Measurements from ENCODE around the gene GALNT18.

Gene GALNT18

DNA sequence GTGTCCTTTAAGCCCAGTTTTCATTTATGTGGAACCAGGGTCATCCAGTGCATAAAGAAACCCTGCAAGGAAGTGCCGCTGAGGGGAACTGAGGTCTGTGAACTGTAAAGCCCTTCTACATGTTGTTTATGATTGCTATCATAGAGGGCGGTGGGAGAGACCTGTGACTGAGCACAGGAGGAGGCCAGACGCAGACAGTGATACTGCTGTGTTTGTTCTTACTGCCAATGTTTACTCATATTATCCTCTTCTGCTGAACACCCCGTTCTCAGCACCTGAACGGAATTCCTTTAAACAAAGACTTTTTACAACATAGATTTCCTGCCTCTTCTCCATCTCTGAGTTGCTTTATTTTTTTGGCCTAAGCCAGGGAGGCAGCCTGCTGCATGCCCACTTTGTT lies 967 bp upstream of the GALNT18 start:
- no peak for DNase-seq

DNA sequence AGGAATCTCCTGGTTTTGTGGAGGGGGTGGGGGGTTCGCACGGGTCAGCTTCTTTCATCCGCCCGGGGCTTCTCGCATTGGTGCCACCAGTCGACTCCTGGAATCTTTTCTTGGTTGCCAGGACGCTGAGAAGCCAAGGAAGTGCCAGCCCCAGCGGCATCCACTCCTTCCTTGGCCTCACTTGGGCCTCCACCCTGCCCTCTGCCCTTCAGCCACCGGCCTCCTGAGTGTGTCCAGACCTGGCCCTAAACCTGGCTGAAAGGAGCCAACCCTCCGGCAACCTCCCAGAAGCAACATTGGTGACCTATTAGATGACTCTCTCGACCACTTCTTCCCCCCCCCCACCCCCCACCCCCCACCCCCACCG lies 518 bp upstream of the GALNT18 start:
- DNase-seq, result no peak

DNA sequence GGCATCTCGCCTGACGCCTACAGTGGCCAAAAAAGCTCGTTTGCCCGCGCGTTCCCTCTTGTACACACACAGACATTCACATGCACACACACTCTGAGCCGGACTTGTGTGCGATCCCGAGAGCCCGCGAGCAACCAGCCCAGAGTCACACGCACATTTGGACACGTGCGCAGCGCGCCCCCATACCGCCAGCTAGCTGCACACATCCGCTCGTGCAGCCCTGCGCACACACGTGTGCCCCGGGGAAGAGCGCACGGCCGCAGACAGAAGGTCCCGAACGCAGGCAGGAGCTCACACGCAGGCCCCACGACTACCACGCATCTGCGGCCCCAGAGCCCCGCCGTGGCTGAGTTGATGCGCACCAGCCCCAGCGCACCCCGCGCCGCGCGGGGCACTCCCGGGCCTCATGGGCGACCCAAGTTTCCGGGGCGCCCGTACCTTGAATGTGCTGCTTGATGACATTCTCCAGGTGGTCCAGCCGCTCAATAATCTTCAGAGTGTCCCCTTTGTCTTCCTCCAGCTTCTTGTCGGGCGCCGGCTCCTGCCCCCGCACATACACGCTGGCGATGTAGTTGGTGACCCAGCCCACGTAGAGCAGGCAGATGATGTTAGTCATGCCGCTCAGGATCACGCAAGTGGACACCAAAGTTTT lies 758 bp downstream of the GALNT18 start:
- DNase-seq, result no peak

DNA sequence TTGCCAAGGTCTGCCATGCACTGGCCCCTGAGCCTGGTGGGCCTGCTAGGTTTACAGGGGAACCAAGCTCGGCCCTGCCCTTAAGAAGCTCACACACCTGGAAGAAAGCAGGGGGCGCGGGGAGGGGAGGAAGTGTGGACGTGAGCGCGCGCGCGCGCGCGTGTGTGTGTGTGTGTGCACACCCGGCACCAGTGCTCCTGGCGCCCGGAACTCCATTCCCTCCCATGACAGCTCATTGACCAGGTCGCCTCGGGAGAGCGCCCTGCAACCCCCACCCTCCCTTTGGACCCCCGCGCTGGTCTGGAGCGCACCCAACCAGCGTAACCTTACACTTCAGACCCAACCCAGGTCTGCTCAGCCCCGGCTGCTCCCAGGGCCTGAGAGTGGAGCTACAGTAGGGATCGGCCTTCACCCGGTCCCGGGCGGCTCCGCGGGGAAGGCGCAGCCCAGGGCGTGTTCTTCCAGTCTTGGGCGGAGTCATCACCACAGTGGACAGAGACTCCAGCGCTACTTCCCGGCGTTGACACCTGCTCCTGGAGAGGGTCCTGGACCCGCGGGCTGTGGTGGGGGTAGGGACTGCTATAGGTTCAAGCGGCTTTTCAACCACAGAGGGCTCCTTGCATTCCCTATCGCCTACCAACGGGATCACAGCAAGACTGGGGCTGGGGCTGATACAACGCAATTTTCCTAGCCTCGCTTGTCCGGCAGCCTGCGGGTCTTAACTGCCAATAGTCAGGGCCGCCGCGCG lies 1.5 kb downstream of the GALNT18 start:
- no peak for DNase-seq

DNA sequence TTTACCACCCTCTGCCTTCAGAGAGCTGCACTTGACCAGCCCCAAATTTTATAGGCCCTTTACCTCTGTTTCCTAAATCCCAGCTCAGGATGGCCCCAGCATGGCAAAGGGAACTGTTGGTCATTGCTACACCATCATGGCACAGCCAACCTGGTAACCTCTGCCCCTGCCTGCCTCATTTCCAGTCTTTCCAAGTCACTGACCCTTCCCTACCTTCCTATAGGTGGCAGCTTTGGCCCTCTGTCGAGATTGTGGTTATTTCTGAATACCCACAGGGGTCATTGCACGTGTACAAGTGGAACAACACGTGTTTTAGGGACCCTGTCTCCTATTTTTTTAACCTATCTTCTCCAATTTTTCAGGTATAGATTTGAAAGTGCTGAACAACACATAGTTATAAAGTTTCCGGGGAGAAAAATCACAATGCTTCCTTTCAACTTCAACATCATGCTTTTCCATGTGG lies 2.8 kb downstream of the GALNT18 start:
- no peak for DNase-seq

DNA sequence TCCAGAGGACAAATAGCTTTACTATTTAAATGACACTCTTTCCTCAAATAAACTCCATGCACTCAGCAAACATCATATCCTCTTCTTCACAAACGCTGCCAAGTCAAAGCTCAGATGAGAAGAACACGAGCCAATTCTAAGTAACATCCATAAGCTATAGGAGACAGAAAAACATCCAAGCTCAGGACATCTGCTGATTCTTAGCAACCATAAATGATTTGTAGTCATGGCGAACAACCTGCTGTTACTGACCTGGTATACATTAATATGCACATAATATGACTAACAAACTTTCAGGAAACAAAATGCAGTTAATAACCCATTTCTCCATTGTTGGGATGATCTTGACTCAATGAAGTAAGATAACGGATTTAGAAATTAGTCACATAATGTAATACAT lies 6.7 kb downstream of the GALNT18 start:
- no peak for DNase-seq

DNA sequence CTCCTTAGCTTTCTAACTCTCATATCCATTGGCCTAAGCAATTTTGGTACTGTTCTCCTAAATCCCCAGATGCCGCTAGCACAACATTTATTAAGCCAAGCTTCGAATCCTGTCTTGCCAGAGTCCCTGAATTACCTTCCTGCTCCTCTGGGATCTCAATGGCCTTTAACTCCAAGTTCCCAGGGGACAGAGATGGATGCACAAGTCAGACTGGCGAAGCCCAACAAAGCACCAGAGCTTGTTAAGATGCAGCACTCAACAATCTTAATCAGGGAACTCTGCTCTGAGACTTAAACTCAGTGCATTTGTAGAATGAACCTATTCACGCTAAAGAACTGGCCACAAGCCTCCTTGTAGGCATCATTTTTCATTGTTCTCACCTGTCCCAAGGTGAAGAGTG lies 9.4 kb downstream of the GALNT18 start:
- no peak for DNase-seq

DNA sequence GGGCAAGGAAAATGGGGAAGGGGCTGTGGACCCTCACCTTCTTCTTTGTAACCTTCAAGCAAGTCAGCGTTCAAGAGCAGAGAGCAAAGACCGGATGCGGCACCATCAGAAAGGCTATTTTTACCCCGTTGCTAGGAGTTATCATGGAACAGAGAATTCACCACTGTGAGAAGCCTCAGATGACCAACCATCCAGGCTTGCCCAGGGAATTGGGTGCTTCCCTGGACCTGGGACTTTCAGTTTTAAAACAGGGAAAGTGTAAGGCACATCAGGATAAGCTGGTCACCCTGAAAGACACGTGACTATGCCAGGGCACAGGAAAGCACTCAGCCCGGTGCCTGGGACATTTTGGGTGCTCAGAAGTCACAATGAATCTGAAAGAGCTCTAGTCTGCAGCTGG lies 10.4 kb downstream of the GALNT18 start:
- DNase-seq, result no peak

DNA sequence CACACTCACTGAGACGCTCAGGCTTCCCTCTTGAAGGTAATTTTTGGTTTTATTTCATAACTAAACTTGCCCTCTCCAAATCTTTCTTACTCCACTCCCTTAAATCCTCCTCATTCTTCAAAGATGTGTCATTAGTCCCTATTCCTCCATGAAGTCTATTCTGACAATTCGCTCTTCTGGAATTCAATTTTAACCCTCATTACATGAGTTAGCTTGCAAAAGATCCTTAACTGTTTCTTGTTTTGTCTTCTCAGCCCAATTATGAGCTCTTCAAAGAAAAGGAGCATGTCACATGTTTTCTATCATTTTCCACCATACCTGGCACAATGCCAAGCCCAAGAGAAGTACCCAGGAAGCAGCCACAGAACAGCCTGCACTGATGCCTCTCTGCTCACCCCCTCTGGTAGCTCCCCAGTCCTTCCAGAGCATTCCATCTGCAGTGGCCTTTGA lies 13.0 kb downstream of the GALNT18 start:
- DNase-seq, result no peak

DNA sequence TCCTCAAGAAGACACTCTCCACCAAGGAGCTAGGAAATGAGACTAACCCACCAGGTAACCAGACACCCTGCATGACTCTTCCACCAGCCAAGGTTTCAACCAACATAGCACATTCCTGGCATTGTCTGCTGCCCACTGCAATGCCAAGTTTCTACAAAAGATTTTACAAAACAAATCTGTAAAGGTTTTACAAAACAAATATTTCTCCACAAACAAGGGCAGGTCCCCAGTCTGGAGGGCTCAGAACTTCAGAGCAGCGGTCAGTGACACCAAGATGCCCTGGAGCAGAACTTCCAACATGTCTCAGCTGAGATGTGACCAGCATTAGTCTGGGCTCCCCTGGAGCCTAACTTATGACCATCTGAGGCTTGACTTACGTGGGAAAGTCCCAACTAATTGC lies 14.0 kb downstream of the GALNT18 start:
- no peak for DNase-seq

DNA sequence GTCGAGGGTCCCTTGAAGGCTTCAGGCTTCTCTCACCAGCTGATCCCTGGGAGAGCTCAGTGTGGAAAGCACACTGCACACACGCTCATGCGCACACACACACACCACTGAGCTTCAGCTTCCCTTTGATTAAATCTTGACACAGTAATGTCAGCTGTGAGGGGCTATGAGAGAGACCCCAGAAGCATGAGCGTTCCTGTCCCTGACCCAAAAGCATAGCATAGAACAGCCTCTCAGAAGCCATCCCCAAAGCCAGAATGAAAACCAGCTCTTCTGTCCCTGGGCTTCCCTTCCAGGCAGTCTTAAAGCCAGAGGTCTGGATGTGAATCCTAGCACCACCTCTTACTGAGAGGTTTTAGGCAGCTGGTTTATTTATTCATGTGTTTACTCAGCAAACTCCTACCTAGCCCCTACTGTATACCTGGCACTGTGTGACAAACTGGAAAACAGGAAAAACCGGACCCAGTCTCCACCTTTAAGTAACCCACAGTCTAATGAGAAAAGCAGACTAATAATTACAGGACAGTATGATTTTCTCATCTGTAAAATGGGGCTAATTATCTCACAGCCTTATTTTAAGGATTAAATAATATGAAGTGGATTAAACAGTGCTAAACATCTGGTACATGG lies 15.9 kb downstream of the GALNT18 start:
- no peak for DNase-seq

DNA sequence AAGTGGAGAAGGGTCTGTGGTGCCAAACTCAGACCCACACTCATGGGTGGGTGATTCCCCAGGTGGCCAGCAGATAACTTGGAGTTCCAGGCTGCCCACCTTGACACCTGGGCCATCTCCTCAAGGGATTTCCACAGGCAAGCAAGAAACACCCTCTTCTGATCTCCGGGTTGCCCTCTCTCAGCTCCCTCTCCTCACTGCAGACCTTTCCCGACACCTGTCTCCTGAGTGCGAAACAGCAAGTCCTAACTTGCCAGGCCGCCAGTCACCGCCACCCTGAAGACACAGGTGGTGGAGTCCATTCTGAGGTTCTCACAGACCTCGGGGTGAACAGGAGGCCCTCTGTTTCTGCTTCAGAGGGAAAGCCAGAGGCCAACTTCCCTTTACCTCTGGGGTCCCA lies 16.6 kb downstream of the GALNT18 start:
- DNase-seq, result no peak

DNA sequence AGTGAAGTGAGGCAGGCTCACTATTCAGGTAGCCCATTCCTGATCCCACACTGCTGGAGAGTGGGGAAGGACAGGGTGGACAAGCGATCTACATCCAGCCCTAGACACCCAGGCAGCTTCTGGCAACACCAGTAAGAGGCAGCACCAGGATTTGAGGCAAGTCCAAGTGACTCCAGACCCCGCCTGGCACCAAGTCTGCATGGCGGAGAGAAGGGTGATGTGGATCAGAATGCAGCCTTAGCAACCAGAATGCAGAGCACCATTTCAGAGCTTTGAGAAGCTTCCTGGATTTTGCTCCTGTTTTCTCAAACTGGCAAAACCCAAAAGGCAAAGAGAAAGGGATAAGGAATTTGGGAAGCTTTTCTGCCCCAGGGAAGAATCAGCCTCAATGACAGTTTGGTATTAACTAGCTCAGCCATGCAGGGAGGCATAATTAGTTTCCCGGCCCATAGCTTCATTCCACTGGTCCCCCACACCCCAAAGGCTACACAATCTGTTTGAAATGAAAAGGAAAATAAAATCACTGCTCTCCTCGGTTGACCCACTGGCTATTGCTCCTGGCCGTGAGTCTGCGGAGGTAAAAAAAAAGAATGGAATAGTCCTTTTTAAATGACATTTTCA lies 17.3 kb downstream of the GALNT18 start:
- DNase-seq, result no peak

DNA sequence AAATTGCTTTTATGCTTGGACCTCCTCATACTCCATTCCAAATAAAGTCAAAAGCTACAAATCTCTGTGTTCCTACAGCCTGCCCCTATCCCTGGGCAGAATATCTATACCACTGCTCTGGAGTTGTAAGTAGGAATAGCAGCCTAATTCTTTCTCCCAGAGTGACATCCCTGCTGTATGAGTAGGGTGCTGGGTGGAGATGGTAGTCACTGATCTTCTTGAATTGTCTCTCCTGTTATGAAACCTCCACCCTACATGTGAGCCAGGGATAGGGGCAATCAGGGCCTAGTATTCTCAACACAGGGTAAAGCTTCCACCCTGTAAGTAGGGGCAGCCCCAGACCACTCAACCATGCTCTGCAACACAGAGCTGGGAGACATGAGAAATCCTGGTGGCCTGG lies 19.8 kb downstream of the GALNT18 start:
- DNase-seq, result no peak

DNA sequence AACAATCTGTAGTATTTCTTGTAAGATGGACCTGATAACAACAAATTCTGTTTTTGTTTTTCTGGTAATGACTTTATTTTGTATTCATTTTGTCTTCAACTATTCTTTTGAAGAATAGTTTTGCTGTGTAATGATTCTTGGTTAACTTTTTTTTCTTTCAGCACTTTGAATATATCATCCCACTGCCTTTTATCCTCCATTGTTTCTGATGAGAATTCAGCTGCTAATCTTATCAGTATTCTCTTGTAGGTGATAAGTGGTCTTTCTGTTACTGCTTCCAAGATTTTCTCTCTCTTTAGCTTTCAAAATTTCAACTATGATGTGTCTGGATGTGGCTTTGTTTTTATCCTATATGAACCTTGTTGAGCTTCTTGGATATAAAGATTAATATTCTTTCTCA lies 21.5 kb downstream of the GALNT18 start:
- no peak for DNase-seq

DNA sequence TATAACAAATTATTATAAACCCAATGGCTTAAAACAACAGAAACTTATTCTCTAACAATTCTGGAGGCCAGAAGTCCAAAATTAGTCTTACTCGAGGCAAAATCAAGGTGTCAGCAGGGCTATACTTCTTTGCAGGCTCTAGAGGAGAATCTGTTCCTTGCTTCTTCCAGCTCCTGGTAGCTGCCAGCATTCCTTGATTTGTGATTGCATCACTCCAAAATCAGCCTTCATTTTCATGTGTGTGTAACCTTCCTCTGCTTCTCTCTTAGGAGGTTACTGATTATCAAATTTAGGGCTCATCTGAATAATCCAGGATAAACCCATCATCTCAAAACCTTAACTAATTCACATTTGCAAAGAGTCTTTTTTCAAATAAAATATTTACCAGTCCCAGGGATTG lies 23.6 kb downstream of the GALNT18 start:
- no peak for DNase-seq

DNA sequence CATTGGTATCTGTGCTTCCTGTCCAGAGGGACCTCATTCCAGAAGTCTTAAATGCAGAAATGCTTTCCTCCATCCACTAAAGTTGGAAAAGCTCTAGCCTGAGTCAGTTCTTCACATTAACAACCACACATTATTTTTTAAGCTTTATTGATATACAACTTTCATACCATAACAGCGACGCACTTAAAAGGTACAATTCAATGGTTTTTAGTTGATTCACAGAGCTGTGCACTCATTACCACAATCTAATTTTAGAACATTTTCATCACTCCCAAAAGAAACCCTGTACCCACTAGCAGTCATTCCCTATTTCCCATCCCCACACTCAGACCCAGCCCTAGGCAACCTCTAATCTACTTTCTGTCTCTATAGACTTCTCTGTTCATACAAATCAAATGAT lies 27.6 kb downstream of the GALNT18 start:
- DNase-seq, result no peak

DNA sequence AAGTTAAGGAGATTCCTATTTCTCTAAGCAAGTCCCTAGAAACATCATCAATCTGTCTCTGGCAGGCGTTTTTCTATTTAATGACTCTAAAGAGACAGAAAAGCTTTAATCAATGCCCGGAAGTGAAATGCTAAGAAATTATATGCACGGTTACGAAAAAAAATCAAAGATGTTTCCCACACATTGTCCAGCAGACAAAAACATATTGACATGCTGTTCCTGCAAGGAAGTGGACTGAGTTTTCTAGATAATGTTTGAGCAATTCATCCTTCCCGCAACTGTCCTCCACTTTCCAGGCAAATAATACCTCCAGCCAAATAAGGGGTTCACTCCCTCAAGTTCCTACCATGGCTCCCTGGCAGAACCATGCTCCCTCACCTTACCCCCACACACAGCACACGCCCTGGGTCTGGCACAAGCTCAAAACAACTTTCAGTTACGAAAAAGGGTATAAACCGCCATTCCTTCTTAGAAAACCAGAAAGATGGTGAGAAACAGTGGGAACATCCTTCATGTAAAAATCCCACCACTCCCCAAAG lies 29.6 kb downstream of the GALNT18 start:
- DNase-seq, result no peak

DNA sequence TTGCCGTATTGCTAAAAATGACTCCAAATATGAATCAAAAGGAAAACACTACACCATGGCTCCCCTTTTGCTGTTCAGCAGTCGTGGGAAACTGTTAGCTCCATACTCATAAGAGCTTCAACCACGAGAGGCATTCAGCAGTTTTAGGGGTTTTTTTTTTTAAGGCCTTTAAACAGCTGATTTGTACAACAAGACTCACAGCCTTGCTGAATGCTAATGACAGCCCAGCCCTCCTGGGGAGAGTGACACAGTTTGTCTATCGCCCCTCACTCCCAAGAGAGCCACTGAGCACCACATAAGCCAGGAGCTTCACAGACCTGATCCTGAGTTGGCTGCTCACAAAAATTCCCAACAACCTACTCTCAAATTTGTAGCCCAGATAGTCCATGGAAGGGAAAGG lies 32.4 kb downstream of the GALNT18 start:
- DNase-seq, result no peak

DNA sequence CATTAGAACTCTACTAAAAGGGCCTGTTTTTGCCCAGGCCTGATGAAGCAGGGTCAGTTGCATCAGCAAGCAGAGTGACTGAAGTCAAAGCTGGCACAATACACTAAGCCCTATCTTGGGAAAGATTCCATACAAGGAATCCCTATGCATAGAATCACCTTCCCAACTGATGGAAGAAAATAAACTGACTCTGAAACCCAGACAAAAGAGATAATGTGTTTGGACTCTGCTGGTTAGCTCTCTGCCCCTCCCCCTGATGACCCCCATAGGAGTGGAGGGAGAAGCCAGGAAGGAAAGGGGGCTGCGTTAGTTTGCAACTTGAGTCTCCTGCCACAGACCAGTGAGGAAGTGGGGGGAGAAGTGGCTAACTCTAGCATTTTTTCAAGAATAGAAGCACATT lies 32.9 kb downstream of the GALNT18 start:
- no peak for DNase-seq

DNA sequence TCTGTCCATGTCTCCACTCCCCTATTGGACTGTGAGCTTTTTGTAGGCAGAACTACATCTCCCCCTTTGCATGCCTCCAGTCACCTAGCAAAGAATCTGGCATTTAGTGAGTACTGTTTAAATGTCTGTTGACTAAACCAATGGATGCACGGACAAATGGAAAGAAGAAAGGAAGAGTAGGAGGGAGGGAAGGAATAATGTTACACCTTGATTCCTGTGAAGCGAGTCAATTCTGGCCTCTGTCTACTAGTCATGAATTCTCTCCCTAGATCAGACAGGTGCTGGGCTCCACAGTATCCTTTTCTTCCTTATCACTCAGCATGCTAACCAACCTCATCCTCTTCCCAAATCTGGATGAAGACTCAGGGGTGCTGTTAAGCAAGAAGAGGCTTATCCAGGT lies 33.6 kb downstream of the GALNT18 start:
- no peak for DNase-seq

DNA sequence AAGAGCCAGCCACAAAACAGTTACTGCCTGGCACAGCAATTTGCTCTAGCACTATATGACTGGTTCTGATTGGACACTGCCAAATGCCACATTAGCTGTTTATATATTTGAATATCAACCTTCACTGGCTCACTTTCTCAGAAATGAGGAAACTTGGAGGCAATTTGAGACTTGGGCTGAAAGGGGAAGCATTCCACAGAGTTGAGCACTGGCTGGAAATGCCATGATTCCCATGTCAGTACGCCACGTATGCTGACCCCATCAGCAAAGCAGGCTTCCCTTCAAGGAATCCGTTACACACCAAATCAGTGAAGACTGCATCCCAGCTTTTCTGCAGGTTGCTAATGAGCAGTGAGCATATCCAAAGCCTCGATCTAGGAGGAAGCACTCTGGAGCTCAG lies 34.7 kb downstream of the GALNT18 start:
- no peak for DNase-seq

DNA sequence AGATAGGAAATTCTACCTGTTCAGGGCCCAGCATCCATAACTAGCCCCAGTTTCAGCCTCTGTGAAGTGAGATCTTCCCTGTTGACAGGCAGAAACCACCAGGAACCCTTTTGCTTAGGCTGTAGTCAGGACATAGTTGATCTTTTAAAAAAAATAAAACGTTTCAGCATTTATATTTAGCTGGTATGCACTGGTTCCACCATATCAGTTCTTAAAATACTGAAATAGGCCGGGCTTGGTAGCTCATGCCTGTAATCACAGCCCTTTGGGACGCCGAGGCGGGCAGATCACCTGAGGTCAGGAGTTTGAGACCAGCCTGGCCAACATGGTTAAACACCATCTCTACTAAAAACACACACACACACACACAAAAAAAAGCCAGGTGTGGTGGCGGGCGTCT lies 35.3 kb downstream of the GALNT18 start:
- DNase-seq, result no peak

DNA sequence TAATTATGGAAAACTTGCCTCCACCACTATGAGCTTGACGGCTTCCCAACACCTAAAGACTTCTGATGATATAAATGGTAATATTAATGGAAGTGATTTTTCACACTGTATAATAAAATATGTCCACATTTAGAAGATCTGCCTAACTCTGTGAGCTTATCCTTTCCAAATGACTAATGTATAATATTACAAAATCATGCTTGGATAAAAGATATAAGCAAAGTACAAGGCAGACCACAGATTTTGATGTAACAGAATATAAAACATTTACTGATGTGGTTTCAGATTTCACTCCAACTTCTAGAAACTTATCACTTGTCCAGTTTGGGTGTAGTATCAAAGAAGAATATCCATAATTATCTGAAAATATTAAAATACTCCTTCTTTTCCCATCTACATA lies 36.9 kb downstream of the GALNT18 start:
- DNase-seq, result no peak

Data from stimulated activated naive CD4-positive, alpha-beta T cell treated with Interleukin-2 at 50 U/mL for 16 hours (primary cell).